DMS153 treated with DMSO at 0.1 percent for 48 hours (cell line): ENCODE results near the gene CEBPE.

Experiments used
- DNase-seq: peaks from one replicate; lab custom pipeline; 2025; ENCODE audit not compliant: unreplicated experiment; lab: John Stamatoyannopoulos, UW

Gene CEBPE

DNA sequence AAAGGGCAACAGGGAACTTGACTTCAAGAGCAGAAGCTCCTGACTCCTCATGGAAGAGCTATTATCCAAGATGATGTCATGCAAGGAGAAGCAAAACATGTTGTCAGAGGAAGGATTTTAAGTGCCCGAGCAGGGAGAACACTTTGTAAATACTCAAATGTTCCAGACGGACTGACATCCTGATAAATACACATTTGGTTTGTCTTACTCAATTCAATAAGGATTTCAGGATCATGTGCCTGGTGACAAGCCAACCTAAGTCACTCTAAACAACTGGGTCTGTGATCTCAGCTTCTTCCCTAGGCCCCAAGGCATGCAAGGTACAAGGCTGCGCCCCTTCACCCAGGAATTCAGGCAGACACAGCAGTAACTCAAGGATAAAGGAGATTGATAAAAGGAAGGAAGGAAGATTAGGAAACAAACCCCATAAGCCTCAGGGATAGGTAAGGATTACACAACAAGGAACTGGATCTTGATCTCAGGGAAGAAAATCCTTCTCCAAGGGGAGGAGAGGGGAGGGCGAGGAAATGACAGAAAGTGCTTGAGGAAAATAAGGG lies 26.8 kb upstream of the CEBPE start:
- DNase-seq, result no peak

DNA sequence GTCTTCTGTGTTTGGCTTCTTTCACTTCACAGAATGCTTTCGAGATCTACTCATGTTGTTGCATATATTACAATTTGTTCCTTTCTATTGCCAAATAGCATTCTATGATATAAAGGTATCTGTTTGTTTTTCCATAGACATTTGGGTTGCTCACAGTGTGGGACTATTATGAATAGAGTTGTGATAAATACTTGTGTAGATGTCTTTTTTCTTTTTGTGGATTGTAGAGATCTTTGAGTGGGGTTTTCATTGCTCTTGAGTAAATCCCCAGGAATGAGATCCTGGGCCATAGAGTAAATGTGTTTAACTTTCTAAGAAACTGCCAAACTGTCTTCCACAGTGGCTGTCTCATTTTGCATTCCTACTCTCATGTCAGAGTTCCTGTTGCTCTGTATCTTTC lies 24.9 kb upstream of the CEBPE start:
- no peak for DNase-seq

DNA sequence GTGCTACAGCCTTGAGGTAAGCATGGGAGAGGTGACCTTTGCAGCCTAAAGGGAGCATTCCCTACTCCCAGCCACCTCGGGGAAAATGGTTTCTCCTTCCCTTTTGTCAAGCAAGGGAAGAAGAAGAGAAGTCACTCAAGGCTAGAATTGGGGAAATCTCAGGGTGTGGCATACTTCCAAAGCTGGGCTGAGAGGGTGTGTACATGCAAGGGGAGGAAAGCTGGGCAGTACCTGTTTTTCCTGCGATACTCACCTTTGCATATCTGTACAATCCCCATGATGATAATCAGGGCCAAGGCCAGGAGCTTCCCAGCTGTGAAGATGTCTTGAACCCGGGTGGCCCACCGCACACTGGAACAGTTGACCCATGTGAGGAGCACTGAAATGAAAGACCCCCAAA lies 23.8 kb upstream of the CEBPE start:
- DNase-seq, result no peak

DNA sequence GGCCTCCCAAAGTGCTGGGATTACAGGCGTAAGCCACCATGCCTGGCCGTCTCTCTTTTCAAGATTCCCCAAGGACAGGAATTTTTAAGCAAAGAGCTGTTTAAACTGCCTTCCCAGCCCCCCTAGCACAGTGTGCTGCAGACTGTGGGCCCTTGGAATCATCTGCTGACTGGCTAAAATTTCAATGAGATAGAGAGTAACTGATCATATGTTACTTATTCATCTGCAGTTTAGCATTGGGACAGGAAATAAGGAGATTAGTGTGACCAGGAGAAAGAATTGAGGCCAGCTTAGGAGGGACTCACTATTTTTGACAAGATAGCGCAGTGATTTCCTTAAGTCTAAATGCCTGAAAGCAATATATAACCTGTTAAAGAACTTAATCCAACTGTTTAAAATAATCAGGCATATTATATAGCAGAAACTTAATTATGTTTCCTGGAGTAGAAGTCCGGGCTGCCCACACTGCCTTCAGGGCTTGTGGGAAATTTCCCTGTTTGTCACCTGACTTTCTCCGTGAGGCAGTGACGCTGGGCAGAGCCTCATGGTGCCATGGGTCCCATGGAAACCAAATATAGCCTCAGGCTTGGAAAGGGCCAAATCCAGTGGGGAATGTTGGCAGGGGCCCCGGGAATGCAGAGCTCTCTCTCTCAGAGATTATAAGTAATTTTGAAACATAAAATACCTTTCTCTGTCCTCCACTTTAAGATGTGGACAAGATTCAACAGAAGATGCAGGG lies 22.8 kb upstream of the CEBPE start:
- DNase-seq, result no peak

DNA sequence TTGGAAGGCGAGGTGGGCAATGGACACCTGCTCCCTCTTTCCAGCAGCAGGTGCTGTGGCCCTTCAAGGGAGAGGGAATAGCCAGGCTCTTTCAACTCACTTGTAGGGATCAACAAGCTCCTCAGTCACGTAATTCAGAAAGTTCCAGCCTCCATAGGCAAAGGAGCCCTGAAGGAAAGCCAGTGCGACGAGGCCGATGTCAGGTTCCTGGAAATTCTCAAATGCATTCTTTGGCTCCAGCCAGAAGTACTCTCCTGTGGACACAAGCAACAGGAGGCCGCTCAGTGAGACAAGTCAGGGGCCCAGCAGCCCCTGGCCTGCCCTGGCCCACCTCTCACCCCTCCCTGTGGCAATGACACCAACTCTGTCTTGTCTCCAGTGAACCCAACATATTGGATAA lies 21.3 kb upstream of the CEBPE start:
- no peak for DNase-seq

DNA sequence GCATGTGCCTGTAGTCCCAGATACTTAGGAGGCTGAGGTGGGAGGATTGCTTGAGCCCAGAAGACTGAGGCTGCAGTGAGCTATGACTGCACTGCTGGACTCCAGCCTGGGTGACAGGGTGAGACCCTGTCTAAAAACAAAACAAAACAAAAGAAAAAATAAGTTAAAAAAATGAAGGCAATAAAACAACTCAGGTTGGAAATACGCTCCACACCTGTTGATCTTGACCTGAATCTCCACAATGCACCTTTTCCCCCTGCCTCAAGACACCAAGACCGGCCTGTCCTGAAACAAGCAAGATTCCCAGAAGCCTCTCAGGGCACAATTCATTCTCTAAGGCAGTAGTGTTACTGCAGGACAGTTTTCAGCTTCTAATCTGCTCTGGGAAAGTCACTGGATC lies 20.8 kb upstream of the CEBPE start:
- DNase-seq, result no peak

DNA sequence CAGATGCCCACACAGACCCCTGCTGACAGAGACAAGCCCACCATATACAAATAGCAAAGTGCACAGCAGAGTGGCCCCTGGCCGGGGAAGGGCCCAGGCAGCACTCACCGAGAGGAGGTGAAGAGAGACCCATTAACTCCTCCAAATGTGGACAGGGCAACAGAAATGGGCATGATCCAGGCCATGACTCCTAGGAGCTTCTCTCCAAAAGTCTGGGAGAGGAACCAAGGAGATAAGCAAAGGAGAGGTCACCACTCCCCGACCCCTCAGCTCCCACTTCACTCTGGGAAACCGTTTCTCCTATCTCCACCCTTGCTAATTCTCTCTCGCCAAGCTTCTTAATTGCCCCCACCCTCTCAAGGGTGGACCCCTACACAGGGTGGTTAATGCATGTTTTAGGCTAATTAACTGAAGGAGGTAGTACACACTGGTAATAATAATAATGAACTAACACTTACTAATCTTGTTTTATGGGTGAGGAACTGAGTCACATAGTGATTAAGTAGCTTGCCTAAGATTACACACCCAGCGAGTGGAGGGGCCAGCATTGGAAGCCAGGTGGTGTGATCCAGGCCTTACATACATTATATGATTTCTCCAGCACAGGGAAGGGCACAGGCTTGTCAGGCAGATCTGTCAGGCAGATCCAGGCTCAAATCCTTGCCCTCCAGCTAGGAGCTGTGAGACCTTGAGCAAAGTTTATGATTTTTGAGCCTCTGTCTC lies 18.9 kb upstream of the CEBPE start:
- no peak for DNase-seq

DNA sequence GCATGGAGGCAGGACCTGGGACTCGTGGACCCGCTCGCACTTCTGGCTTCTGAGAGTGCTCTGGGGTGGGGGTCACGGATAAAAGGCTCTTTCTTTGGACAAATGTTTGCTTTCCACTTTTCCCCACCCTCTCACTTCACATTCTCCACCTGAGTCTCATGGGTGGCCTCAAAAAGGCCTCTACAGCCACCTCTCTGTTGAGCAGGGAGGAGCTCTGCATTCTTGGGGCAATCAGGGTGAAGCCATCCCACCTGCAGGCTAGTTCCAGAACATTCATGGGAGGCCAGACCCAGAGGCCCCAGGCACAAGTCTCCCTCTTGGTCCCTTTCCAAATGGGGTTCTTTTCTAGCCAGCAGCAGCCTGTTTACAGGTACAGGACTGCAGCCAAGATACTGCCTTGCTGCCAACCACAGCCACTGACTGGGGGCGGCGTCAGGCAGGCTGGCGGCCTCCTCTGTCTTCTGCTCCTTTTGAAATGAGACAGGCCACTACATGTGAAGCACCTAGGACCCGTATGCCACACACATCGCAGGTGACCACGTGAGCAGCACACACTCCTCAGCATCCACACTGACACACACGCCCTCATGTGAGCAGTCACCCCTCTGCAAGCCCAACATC lies 18.2 kb upstream of the CEBPE start:
- DNase-seq, result no peak

DNA sequence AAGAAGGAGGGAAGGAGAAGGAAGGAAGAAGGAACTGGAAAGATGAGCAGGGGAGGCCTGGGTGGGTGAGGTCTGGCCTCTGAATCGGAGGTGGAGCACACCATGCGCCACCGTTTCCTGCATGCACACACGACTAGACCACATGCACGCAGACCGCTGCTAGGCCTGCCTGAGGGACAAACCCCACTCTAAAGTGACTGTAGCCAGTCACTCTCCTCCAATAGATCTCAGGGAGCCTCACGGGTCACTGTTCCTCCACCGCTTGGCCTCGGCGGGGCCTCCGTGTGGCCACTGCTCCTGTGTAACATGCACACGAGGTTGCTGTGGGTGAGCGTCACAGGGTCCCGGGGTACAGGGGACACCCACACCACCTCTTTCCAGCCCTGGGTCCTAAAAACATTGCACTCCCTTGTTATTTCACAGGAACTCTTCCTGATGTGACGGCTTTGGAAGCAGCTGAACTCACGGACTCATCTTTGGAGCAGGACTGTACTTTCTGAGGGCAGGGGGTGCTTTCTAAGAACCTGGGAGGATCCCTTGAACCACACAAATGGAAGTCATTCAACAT lies 17.6 kb upstream of the CEBPE start:
- DNase-seq, result no peak

DNA sequence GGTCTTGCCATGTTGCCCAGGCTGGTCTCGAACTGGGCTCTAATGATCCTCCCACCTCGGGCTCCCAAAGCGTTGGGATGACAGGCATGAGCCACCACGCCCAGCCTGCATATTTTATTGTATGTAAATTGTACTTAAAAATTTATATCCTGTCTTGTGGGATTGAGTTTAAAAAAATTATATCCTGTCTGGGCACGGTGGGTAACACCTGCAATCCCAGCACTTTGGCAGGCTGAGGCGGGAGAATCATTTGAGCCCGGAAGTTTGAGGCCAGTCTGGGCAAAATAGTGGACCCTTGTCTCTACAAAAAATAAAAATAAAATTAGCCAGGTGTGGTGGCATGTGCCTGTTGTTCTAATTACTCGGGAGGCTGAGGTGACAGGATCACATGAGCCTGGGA lies 13.9 kb upstream of the CEBPE start:
- no peak for DNase-seq

DNA sequence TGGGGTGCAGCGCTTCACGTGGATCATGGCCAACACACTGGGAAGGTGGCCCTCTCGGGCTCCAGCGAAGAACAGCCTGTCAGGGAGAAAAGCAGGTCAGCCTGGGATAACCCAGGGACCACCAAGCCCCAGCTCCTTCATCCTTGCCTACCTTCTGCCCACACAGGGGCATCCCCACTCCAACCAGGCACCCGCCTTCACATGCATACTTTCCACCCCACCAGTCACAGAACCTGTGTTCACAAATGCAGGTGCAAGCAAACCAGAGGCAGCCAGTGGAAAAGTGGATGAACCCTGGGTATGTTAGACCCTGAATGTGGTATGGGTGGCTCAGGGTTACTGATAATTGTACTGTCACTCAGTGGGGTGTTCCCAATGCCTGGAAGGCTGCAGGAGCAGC lies 12.4 kb upstream of the CEBPE start:
- no peak for DNase-seq

DNA sequence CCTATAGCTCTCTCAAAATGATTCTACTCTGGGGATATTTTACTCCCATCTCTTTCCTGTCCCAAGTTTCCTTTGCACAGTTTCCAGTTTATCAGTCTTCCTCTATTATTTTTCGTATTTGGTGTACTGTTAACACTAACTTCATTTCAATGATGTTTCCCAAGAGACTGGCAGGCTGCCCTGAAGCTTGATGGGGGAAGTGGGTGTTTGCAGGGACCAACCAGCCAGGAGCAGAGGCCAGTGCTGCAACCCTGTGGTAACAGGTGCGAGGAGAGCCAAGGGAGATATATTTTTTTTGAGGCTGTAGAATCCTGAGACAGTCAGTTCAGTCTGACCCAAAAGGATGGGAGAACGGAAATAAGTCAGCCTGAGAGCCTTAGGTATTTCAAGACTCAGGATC lies 11.8 kb upstream of the CEBPE start:
- no peak for DNase-seq

DNA sequence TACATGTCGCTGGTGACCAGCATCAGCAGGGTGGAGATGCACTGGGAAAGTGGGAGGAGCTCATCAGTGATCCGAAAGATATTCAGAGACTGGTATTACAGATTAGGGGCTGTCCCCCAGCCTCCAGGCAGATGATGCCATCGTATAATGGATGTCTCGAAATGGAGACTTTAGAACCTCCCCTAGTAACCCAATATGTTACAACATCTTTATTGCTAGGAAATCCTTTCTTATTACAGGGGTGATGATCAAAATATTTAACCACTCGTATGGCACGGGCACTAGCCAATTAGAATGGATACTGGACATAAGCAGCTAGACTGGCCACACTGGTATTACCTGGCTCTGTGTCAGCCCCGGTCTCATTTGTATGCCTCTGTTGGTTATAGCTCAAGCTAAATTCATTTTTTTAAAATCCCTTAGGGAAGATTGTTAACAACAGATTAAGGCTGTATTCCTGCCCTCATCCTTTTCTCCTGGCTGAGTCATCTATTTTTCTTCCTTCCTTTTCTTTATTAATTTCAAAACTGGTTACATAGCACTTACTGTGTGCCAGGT lies 10.8 kb upstream of the CEBPE start:
- no peak for DNase-seq

DNA sequence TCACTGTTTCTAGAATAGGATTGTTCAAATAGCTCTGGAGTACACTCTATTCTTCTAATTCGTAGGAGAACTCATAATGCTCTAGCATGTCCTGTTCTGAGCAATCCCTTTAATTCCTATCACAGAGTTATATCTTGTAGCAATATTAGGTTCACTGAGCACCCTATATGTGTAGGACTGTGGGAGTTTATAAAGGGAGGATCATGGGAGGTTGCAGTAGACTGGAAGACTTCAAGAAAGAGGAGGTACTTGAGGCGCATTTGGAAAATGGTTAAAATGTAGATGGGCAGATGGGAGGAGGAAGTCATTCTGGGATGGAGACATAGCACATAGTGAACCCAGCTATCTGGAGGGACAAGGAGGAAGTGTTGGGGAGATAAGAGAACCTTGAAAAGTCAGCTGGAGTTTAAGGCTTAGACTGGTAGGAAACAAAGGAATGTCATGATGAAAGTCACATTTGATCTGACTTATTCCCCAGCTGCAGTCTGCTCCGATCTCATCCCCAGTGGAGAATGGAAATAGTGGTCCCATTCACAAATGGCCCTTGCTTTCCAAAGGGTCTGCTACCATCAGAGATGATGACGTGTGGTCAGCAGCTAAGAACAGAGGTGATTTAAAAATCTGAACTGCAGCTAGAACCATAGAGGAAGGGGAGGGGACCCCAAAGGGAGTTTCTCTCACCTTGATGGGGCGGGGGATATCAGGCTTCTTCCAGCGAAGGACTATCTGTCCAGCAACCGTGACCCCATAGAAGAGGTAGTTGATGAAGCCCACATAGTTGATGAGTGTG lies 10.1 kb upstream of the CEBPE start:
- DNase-seq, result no peak

DNA sequence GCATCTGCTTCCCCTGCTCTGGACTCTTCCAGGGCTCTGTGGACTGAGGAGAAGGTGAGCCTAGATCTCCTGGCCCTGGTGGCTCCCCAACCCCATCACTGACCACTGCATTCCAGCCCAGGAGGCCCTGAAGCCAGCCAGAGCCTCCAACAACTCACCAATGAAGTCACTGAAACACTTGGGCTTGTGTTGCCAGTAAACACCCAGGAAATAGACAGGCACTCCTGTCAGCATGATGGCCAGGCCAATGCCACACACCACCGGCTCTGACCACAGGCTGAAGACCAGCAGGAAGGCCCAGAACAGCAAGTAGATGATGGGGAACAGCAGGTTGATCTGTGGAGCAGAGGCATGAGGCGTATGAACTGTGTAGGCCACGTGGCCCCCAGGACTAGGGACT lies 8.8 kb upstream of the CEBPE start:
- DNase-seq, result no peak

DNA sequence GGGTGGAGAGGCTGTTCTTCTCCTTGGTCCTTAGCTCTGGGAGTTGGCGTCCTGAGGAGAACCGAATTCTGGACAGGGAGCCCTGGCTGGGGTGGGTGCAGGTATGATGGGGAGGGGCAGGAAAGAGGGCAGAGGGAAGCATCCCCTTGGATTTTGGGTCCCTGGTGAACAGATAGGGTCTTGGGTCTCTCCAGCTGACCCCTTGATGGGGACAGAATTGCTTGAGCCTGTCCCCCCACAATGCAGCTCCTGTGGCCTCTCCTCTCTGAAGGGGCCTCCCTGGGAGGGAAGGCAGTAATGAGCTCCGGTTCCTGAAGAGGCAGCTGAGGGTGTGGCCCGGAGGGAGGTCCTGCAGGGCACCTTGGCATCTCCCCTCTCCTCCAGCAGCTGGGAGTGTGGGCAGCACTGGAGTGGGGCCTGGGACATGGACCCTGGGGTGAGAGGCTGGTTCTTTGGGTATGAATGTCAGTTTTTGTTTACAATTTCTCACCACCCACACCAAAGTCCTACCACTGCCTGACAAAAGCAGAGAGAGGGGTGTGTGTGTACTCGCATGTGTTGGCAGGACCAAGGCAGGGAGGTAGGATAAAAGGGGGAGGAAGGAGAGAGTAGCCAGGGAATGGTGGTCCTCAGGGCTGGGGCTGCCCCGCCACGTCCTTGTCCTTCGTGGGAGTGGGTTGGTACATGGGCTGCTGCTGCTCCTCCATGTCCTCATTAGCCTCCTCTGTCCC lies 7.7 kb upstream of the CEBPE start:
- DNase-seq, result no peak

DNA sequence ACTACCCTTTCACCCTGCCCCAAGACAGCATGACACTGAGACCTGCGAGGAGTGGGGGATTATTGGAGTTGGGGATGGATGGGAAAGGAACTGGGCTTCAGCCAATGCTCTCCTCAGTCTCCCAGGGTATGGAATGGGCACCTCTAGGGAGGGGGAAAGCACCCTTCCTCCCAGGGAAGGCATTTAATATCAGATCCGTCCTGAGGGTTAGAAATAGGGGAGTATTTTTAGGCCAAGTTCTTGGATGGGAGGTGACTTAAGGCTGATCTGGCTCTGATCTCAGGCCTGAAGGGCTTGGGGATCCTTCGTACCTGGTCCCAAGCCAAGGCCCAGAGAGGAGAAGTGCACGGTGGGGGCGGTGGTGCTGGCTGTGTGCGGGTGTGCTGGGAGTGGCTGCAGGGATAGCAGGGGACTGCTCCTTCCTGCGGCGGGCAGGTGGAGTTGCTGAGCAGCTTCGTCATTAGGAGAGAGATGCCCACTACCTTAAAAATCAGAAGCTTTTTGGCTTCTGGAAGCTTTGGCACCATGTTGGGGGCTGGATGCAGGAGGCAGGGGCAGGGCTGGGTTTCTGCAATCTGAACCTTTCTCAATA lies 7.0 kb upstream of the CEBPE start:
- no peak for DNase-seq

DNA sequence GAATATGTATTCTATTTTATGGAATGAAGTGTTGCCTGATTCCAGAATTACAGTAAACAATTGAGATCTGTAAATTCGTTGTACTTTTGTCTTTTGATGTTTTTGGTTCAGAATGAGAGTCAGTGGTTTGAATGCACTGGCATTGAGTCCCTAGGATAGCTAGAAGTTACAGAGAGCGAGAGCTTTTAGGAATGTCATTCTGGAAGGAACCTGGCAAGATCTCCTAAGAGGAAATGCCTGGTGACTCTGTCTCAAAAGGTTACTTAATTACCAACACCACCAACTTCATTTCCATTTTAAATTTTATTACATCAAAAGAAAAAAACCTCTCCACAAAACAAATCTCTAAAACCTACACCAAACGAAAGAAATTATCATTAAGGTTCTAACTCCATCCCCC lies 6.0 kb upstream of the CEBPE start:
- DNase-seq, result no peak

DNA sequence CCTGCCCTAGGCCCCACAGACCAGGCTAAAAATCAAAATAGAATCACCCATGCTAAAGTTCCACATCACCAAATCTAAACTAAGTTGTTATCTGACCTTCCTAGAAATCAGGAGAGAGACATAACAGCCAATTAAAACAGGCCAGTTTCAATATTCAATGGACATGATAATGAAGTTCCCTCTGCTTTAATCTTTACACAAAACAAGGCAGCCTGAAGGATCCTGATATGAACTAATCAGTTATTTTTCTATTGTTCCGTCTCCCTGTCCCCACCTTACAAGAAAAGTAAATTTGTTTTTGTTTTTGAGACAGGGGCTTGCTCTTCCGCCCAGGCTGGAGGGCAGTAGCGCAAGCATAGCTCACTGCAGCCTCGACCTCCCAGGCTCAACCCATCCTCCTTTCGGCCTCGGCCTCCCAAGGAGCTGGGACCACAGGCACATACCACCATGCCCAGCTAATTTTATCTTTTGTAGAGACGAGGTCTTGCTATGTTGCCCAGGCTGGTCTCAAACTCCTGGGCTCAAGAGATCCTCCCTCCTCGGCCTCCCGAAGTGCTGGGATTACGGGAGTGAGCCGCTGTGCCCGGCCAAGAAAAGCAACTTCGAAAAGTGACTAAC lies 5.4 kb upstream of the CEBPE start:
- no peak for DNase-seq
